Upper lobe of left lung (tissue), 6 donors: ENCODE measurements around the gene CRK. TPM values are rescaled to one million over a fixed set of nuclear protein-coding genes. Genes with fewer than 3 reads are reported as not detected.
A peak's percentile ranks its signal among the peaks of the same experiment; 100 is the strongest.

Experiments
- ATAC-seq, 2 donors: fragments of 200-7000 bp; cut with Tn5 transposase; one replicate each; pipeline ENCODE4 v1.9.1; 2022; ENCODE audit warnings: mild to moderate bottlenecking in 2 of 2, moderate library complexity in 2 of 2; ENCODE audit not compliant: low FRiP score in 2 of 2
- DNase-seq, 2 donors: peaks; one replicate each; pipeline ENCODE4 v3.0.0-alpha.2; 2019 to 2020
- H3K27ac ChIP-seq, 4 donors: fragments of 200-600 bp; sonication (generic); one replicate each; pipeline ENCODE4 v1.5.1; 2016 to 2019
- H3K27me3 ChIP-seq, 4 donors: fragments of 200-600 bp; sonication (generic); one replicate each; pipeline ENCODE4 v1.5.1; 2017 to 2019
- H3K36me3 ChIP-seq, 4 donors: fragments of 200-600 bp; sonication (generic); one replicate each; pipeline ENCODE4 v1.5.1; 2016 to 2019
- H3K4me1 ChIP-seq, 4 donors: fragments of 200-600 bp; sonication (generic); one replicate each; pipeline ENCODE4 v1.5.1; 2018 to 2019
- H3K4me3 ChIP-seq, 4 donors: fragments of 200-600 bp; sonication (generic); one replicate each; pipeline ENCODE4 v1.5.1; 2017 to 2019; ENCODE audit warnings: mild to moderate bottlenecking in 2 of 4, moderate library complexity in 1 of 4
- H3K9me3 ChIP-seq, 4 donors: fragments of 200-600 bp; sonication (generic); one replicate each; pipeline ENCODE4 v1.5.1; 2018 to 2019
- CTCF ChIP-seq, 6 experiments: fragments of 450-650 bp in 4 of 6; fragments of 200-600 bp in 2 of 6; sonication (generic) in 2 of 6; IDR thresholded peaks; one replicate each; pipeline ENCODE4 v1.5.1; 2016 to 2019; ENCODE audit warnings: antibody characterized with exemption in 6 of 6
- EP300 ChIP-seq, 4 donors: sonication (generic); formaldehyde crosslinking; IDR thresholded peaks; one replicate each; pipeline ENCODE4 v1.5.1; 2017; ENCODE audit warnings: antibody characterized with exemption in 4 of 4, control low read depth in 2 of 4
- POLR2A ChIP-seq, 4 donors: fragments of 450-650 bp; IDR thresholded peaks; one replicate each; pipeline ENCODE4 v1.5.1; 2016 to 2017; ENCODE audit warnings: antibody characterized with exemption in 4 of 4, mild to moderate bottlenecking in 2 of 4
- POLR2AphosphoS5 ChIP-seq, 2 donors: sonication (generic); formaldehyde crosslinking; IDR thresholded peaks; one replicate each; pipeline ENCODE4 v1.5.1; 2017; ENCODE audit warnings: antibody characterized with exemption in 2 of 2
- WGBS, 2 donors: methylation state at CpG; one replicate each; pipeline ENCODE4 v1.1.5; 2017 to 2018; 5-methylcytosine and 5-hydroxymethylcytosine counted together
- total RNA-seq, 6 donors: library from RNA; depleted of rRNA in 4 of 6; stranded (reverse); fragments of >200 nt in 4 of 6; gene quantifications; one replicate each; pipeline versions ENCODE4 v1.1.0 to v1.2.1, GENCODE V29; 2016 to 2021
- donor health status: DM: no; HTN: no; CAD: no; lungs with moderate emphysema.
- donor health status: DM: no; HTN: yes; CAD: no; lungs with severe emphysema.

Gene CRK
- total RNA-seq, 6 donors from 2014 or later: 37.7 to 121 (median 65.8) TPM

GRCh38 chr17:1492249-1493206 lies 36.5 kb upstream of the CRK start, which contains the start of gene MYO1C:
MYO1C (minus strand) TSS chr17:1492686; CDS start chr17:1492487, 199 bp downstream.
- DNase-seq: peak in 1 of 2 donors; percentile 87
- 30 to 48% methylated on average over 6 to 35 of the region's 35 CpGs for WGBS, 2 donors
- H3K4me3 ChIP-seq: peak within 1 kb of the TSS; percentile 59 to 82 (median 70)
- peak within 1 kb of the TSS; percentile 91 to 96 (median 94) for H3K27ac ChIP-seq
- H3K27me3 ChIP-seq: no peaks in the 10 kb centered on the region
- H3K36me3 ChIP-seq: peaks cover 9 to 29% (median 26%) of the 10 kb centered on the region in 4 donors
- no peak for TF ChIP-seq CTCF (IDR thresholded peaks at IDR 0.05)
- TF ChIP-seq POLR2A (IDR thresholded peaks at IDR 0.05): no peak
- TF ChIP-seq POLR2AphosphoS5 (IDR thresholded peaks at IDR 0.05): no peak
- TF ChIP-seq EP300 (IDR thresholded peaks at IDR 0.05): no peak
- H3K9me3 ChIP-seq: no peaks in the 10 kb centered on the region
- ATAC-seq: no peak
- H3K4me1 ChIP-seq: peaks cover 64 to 80% (median 68%) of the 10 kb centered on the region in 4 donors

- no peaks in the 10 kb centered on the region for H3K27me3 ChIP-seq
- H3K36me3 ChIP-seq: peaks cover 7 to 20% (median 17%) of the 10 kb centered on the region in 4 donors
- peak overlapping the region; percentile 59 to 82 (median 74) for H3K4me3 ChIP-seq
- WGBS, 2 donors: 1 to 9% methylated on average over 19 to 23 of the region's 94 CpGs
- peak overlapping the region; percentile 91 to 98 (median 95) for H3K27ac ChIP-seq
- no peaks in the 10 kb centered on the region for H3K9me3 ChIP-seq
- peaks cover 73 to 89% (median 76%) of the 10 kb centered on the region in 4 donors for H3K4me1 ChIP-seq
- peak; percentile 40 to 72 for ATAC-seq
- DNase-seq: peak; percentile 75 to 96
- TF ChIP-seq CTCF (IDR thresholded peaks at IDR 0.05) (peak in 2 of 6 experiments; percentile 8 to 15), POLR2A (IDR thresholded peaks at IDR 0.05) (no peak), POLR2AphosphoS5 (IDR thresholded peaks at IDR 0.05) (no peak), EP300 (IDR thresholded peaks at IDR 0.05) (no peak)
Measured at GRCh38 chr17:1491443-1492248, 35.6 kb upstream of the CRK start.

GRCh38 chr17:1490643-1491442 lies 34.8 kb upstream of the CRK start:
- Histone ChIP-seq H3K27me3 (no peaks in the 10 kb centered on the region), H3K9me3 (no peaks in the 10 kb centered on the region), H3K4me3 (peak overlapping the region; percentile 59 to 82 (median 74)), H3K36me3 (peaks cover 0 to 12% (median 11%) of the 10 kb centered on the region in 4 donors), H3K27ac (peak overlapping the region; percentile 91 to 98 (median 95)), H3K4me1 (peaks cover 72 to 92% (median 82%) of the 10 kb centered on the region in 4 donors)
- TF ChIP-seq EP300 (IDR thresholded peaks at IDR 0.05) (no peak), CTCF (IDR thresholded peaks at IDR 0.05) (peak in 1 of 6 experiments; percentile 1), POLR2A (IDR thresholded peaks at IDR 0.05) (peak in 2 of 4 donors; percentile 71 to 79), POLR2AphosphoS5 (IDR thresholded peaks at IDR 0.05) (peak; percentile 73 to 84)
- WGBS, 2 donors: 1 to 4% methylated on average over 13 to 17 of the region's 52 CpGs
- ATAC-seq: peak; percentile 37 to 58
- peak; percentile 81 to 95 for DNase-seq

- no peaks in the 10 kb centered on the region for H3K9me3 ChIP-seq
- no peak for DNase-seq
- peak overlapping the region; percentile 91 to 98 (median 96) for H3K27ac ChIP-seq
- H3K4me3 ChIP-seq: peak overlapping the region in 3 of 4 donors; percentile 59 to 84 (median 71)
- TF ChIP-seq POLR2AphosphoS5 (IDR thresholded peaks at IDR 0.05): no peak
- no peak for TF ChIP-seq POLR2A (IDR thresholded peaks at IDR 0.05)
- no peak for TF ChIP-seq EP300 (IDR thresholded peaks at IDR 0.05)
- H3K36me3 ChIP-seq: peaks cover 0 to 3% (median 0%) of the 10 kb centered on the region in 4 donors
- ATAC-seq: no peak
- WGBS, 2 donors: 53 to 62% methylated on average over 4 to 7 of the region's 7 CpGs
- H3K4me1 ChIP-seq: peaks cover 57 to 88% (median 77%) of the 10 kb centered on the region in 4 donors
- H3K27me3 ChIP-seq: no peaks in the 10 kb centered on the region
Measured at GRCh38 chr17:1488826-1489270, 32.8 kb upstream of the CRK start.
